Measurements from ENCODE around the gene CENPQ. TPM values are rescaled to one million over a fixed set of nuclear protein-coding genes. Genes with fewer than 3 reads are reported as not detected.

The CENPQ gene
- total and polyA plus RNA-seq, 2 of the 8 experiments (the other 6 are each of a cell fraction or from before 2014, with no cell fraction given): 9.4 to 19.6 TPM

DNA sequence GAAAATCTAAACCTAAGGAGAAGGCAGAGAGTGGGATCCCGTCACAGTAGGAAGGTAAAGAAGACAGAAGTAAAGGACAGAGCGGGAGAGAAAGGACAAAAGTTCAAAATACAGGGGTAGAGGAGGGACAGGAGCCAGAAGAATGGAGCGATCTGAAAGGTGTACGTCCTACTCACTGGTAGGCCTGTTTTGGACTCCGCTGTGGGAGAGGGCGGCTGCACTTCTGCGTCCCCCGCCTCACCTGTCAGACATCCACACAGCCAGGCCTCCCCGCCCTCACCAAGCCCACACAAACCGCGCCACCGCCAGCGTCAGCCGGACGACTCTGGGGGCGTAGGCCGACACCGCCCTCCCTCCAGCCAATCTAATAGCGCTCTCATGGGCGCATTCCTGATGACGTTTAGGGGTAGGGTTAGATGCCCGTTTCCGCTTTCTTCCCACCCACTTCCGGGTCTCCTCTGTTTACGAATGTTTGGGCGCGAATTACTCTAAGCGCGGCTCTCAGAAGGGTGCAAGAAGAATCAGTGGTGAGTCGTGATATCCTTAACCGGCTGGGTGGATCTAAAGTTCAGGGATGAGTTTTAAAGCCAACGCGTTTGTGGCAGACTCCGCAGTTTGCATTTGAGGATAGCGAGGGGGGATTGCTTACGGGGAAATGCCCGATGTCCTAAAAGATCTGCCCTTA is at the start of gene CENPQ, which contains the start of gene MMUT (continued):
- TF ChIP-seq, protein P1, sequence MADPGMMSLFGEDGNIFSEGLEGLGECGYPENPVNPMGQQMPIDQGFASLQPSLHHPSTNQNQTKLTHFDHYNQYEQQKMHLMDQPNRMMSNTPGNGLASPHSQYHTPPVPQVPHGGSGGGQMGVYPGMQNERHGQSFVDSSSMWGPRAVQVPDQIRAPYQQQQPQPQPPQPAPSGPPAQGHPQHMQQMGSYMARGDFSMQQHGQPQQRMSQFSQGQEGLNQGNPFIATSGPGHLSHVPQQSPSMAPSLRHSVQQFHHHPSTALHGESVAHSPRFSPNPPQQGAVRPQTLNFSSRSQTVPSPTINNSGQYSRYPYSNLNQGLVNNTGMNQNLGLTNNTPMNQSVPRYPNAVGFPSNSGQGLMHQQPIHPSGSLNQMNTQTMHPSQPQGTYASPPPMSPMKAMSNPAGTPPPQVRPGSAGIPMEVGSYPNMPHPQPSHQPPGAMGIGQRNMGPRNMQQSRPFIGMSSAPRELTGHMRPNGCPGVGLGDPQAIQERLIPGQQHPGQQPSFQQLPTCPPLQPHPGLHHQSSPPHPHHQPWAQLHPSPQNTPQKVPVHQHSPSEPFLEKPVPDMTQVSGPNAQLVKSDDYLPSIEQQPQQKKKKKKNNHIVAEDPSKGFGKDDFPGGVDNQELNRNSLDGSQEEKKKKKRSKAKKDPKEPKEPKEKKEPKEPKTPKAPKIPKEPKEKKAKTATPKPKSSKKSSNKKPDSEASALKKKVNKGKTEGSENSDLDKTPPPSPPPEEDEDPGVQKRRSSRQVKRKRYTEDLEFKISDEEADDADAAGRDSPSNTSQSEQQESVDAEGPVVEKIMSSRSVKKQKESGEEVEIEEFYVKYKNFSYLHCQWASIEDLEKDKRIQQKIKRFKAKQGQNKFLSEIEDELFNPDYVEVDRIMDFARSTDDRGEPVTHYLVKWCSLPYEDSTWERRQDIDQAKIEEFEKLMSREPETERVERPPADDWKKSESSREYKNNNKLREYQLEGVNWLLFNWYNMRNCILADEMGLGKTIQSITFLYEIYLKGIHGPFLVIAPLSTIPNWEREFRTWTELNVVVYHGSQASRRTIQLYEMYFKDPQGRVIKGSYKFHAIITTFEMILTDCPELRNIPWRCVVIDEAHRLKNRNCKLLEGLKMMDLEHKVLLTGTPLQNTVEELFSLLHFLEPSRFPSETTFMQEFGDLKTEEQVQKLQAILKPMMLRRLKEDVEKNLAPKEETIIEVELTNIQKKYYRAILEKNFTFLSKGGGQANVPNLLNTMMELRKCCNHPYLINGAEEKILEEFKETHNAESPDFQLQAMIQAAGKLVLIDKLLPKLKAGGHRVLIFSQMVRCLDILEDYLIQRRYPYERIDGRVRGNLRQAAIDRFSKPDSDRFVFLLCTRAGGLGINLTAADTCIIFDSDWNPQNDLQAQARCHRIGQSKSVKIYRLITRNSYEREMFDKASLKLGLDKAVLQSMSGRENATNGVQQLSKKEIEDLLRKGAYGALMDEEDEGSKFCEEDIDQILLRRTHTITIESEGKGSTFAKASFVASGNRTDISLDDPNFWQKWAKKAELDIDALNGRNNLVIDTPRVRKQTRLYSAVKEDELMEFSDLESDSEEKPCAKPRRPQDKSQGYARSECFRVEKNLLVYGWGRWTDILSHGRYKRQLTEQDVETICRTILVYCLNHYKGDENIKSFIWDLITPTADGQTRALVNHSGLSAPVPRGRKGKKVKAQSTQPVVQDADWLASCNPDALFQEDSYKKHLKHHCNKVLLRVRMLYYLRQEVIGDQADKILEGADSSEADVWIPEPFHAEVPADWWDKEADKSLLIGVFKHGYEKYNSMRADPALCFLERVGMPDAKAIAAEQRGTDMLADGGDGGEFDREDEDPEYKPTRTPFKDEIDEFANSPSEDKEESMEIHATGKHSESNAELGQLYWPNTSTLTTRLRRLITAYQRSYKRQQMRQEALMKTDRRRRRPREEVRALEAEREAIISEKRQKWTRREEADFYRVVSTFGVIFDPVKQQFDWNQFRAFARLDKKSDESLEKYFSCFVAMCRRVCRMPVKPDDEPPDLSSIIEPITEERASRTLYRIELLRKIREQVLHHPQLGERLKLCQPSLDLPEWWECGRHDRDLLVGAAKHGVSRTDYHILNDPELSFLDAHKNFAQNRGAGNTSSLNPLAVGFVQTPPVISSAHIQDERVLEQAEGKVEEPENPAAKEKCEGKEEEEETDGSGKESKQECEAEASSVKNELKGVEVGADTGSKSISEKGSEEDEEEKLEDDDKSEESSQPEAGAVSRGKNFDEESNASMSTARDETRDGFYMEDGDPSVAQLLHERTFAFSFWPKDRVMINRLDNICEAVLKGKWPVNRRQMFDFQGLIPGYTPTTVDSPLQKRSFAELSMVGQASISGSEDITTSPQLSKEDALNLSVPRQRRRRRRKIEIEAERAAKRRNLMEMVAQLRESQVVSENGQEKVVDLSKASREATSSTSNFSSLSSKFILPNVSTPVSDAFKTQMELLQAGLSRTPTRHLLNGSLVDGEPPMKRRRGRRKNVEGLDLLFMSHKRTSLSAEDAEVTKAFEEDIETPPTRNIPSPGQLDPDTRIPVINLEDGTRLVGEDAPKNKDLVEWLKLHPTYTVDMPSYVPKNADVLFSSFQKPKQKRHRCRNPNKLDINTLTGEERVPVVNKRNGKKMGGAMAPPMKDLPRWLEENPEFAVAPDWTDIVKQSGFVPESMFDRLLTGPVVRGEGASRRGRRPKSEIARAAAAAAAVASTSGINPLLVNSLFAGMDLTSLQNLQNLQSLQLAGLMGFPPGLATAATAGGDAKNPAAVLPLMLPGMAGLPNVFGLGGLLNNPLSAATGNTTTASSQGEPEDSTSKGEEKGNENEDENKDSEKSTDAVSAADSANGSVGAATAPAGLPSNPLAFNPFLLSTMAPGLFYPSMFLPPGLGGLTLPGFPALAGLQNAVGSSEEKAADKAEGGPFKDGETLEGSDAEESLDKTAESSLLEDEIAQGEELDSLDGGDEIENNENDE (IDR thresholded peaks at IDR 0.05; ENCODE audit: insufficient replicate concordance, low read length): no peak
- TF ChIP-seq POLR2AphosphoS5 (IDR thresholded peaks at IDR 0.05; ENCODE audit: low read depth, low read length): peak; percentile 95
- TF ChIP-seq NRF1 (IDR thresholded peaks at IDR 0.05; ENCODE audit: low read depth, low read length): no peak
- no peak for TF ChIP-seq HDAC6 (IDR thresholded peaks at IDR 0.05; ENCODE audit: low read depth, low read length)
- TF ChIP-seq, protein P2, sequence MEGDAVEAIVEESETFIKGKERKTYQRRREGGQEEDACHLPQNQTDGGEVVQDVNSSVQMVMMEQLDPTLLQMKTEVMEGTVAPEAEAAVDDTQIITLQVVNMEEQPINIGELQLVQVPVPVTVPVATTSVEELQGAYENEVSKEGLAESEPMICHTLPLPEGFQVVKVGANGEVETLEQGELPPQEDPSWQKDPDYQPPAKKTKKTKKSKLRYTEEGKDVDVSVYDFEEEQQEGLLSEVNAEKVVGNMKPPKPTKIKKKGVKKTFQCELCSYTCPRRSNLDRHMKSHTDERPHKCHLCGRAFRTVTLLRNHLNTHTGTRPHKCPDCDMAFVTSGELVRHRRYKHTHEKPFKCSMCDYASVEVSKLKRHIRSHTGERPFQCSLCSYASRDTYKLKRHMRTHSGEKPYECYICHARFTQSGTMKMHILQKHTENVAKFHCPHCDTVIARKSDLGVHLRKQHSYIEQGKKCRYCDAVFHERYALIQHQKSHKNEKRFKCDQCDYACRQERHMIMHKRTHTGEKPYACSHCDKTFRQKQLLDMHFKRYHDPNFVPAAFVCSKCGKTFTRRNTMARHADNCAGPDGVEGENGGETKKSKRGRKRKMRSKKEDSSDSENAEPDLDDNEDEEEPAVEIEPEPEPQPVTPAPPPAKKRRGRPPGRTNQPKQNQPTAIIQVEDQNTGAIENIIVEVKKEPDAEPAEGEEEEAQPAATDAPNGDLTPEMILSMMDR (IDR thresholded peaks at IDR 0.05; ENCODE audit: control extremely low read depth in 1 of 3, insufficient read depth in 1 of 3, low read depth in 1 of 3, low read length in 3 of 3): no peak
- TF ChIP-seq CHD2 (IDR thresholded peaks at IDR 0.05; ENCODE audit: low read length): no peak; the same call in 1 of the 2 replicates
- no peak for TF ChIP-seq NANOG (IDR thresholded peaks at IDR 0.05; ENCODE audit: insufficient read depth, low read depth, low read length, poor library complexity, severe bottlenecking)
- peak; percentile 22; the same call in 1 of the 2 replicates for TF ChIP-seq GTF2F1 (IDR thresholded peaks at IDR 0.05; ENCODE audit: borderline replicate concordance, low read depth, low read length)

Measured in H1 (cell line).